Neural cell (in vitro differentiated cells): ENCODE results near the gene EHBP1. TPM values are rescaled to one million over a fixed set of nuclear protein-coding genes. Genes with fewer than 3 reads are reported as not detected.

Experiments used
- H2AFZ ChIP-seq: fragments of 200-600, 300-800 bp; sonication (generic), shearing (Covaris generic); 2 replicates; pipeline ENCODE4 v1.6.0; 2014; ENCODE audit warnings: low read depth, mild to moderate bottlenecking, antibody characterized with exemption, low read length, moderate library complexity
- H3F3A ChIP-seq: fragments of 200-600 bp; shearing (Covaris generic); 2 replicates; pipeline ENCODE4 v1.6.1; 2016; ENCODE audit warnings: mild to moderate bottlenecking, moderate library complexity, mixed read lengths, antibody characterized with exemption, low read length; ENCODE audit not compliant: insufficient read depth, poor library complexity, severe bottlenecking
- H3K27ac ChIP-seq: fragments of 200-600, 300-800 bp; sonication (generic), shearing (Covaris generic); 2 replicates; pipeline ENCODE4 v1.5.1; 2014; ENCODE audit warnings: mild to moderate bottlenecking, low read length, moderate library complexity
- H3K27me3 ChIP-seq: fragments of 300-800, 200-600 bp; sonication (generic), shearing (Covaris generic); 2 replicates; pipeline ENCODE4 v1.6.0; 2014; ENCODE audit warnings: mild to moderate bottlenecking, low read depth, low read length, moderate library complexity; ENCODE audit not compliant: insufficient read depth
- H3K36me3 ChIP-seq: fragments of 300-800, 200-600 bp; sonication (generic), shearing (Covaris generic); 2 replicates; pipeline ENCODE4 v1.5.1; 2014; ENCODE audit warnings: mild to moderate bottlenecking, antibody characterized with exemption, low read length, moderate library complexity; ENCODE audit not compliant: insufficient read depth
- H3K4me2 ChIP-seq: fragments of 300-800, 200-600 bp; sonication (generic), shearing (Covaris generic); 2 replicates; pipeline ENCODE4 v1.6.0; 2014; ENCODE audit warnings: mild to moderate bottlenecking, low read length
- H3K4me3 ChIP-seq: fragments of 300-800, 200-600 bp; sonication (generic), shearing (Covaris generic); 2 replicates; pipeline ENCODE4 v1.5.1; 2014; ENCODE audit warnings: mild to moderate bottlenecking, low read length, moderate library complexity
- H3K79me2 ChIP-seq: fragments of 200-600 bp; shearing (Covaris generic); replicated peaks from 2 replicates; pipeline ENCODE4 v1.6.0; 2014; ENCODE audit warnings: mild to moderate bottlenecking, low read length, moderate library complexity; ENCODE audit not compliant: insufficient read depth
- H3K9ac ChIP-seq: fragments of 300-800, 200-600 bp; sonication (generic), shearing (Covaris generic); 2 replicates; pipeline ENCODE4 v1.6.1; 2016; ENCODE audit warnings: mild to moderate bottlenecking, low read length, mixed read lengths
- H3K9me2 ChIP-seq: fragments of 200-600 bp; shearing (Covaris generic); 2 replicates; pipeline ENCODE4 v1.6.1; 2016; ENCODE audit warnings: mild to moderate bottlenecking, low read length, mixed read lengths; ENCODE audit not compliant: insufficient read depth
- H3K9me3 ChIP-seq: fragments of 200-600, 300-800 bp; sonication (generic), shearing (Covaris generic); 2 replicates; pipeline ENCODE4 v1.6.1; 2016; ENCODE audit warnings: mild to moderate bottlenecking, mixed run types, low read length, moderate library complexity, mixed read lengths
- H4K20me1 ChIP-seq: fragments of 200-600 bp; shearing (Covaris generic); 2 replicates; pipeline ENCODE4 v1.6.1; 2016; ENCODE audit warnings: mild to moderate bottlenecking, mixed run types; ENCODE audit not compliant: insufficient read depth
- CTCF ChIP-seq: fragments of 450-650 bp; IDR thresholded peaks from 2 replicates; pipeline ENCODE4 v1.5.1; 2014; ENCODE audit warnings: antibody characterized with exemption, mild to moderate bottlenecking, moderate library complexity; ENCODE audit not compliant: poor library complexity, severe bottlenecking
- EP300 ChIP-seq: fragments of 450-650 bp; conservative IDR thresholded peaks from 2 replicates; pipeline ENCODE4 v1.6.1; 2014; ENCODE audit warnings: antibody characterized with exemption, mild to moderate bottlenecking, moderate library complexity; ENCODE audit not compliant: poor library complexity, severe bottlenecking
- EZH2 ChIP-seq: fragments of 200-600, 300-800 bp; shearing (Covaris generic), sonication (generic); IDR thresholded peaks from 2 replicates; pipeline ENCODE4 v1.6.1; 2014; ENCODE audit warnings: antibody characterized with exemption, low read length, borderline replicate concordance, mild to moderate bottlenecking; ENCODE audit not compliant: insufficient read depth, poor library complexity, severe bottlenecking
- MXI1 ChIP-seq: fragments of 450-650 bp; conservative IDR thresholded peaks from 2 replicates; pipeline ENCODE4 v1.6.1; 2014; ENCODE audit warnings: antibody characterized with exemption, mild to moderate bottlenecking; ENCODE audit not compliant: poor library complexity, severe bottlenecking
- POLR2AphosphoS5 ChIP-seq: IDR thresholded peaks from 2 replicates; pipeline ENCODE4 v1.6.1; 2012
- RAD21 ChIP-seq: fragments of 450-650 bp; conservative IDR thresholded peaks from 2 replicates; pipeline ENCODE4 v1.6.1; 2014; ENCODE audit warnings: antibody characterized with exemption, mild to moderate bottlenecking, moderate library complexity
- REST ChIP-seq: IDR thresholded peaks from 2 replicates; pipeline ENCODE4 v1.6.1; 2012; ENCODE audit warnings: borderline replicate concordance
- SMC3 ChIP-seq: fragments of 450-650 bp; conservative IDR thresholded peaks from 2 replicates; pipeline ENCODE4 v1.6.1; 2014; ENCODE audit warnings: antibody characterized with exemption, mild to moderate bottlenecking, moderate library complexity; ENCODE audit not compliant: poor library complexity
- TAF1 ChIP-seq: IDR thresholded peaks from 2 replicates; pipeline ENCODE4 v1.6.1; 2012; ENCODE audit warnings: low read depth
- polyA plus RNA-seq: library from polyadenylated mRNA; depleted of rRNA; stranded (reverse); fragments of >200 nt; gene quantifications from 2 replicates; pipeline ENCODE4 v1.2.3, GENCODE V29; 2014

The EHBP1 gene
- polyA plus RNA-seq, 1 donor from 2014 or later: 52.6 TPM

- Histone ChIP-seq H3K4me2 (no peak overlapping the region), H3F3A (no peaks in the 10 kb centered on the region), H3K9me2 (no peaks in the 10 kb centered on the region), H3K27me3 (no peaks in the 10 kb centered on the region), H2AFZ (no peak overlapping the region), H3K9ac (no peak overlapping the region), H4K20me1 (no peaks in the 10 kb centered on the region), H3K79me2 (no peaks in the 10 kb centered on the region), H3K4me3 (no peak overlapping the region), H3K36me3 (no peaks in the 10 kb centered on the region), H3K27ac (no peak overlapping the region), H3K9me3 (no peaks in the 10 kb centered on the region)
- TF ChIP-seq EP300 (no peak), CTCF (no peak), REST (no peak), POLR2AphosphoS5 (no peak), RAD21 (no peak), TAF1 (no peak), MXI1 (no peak), EZH2 (no peak), SMC3 (no peak)
Observed at GRCh38 chr2:62760026-62760425, 54.5 kb downstream of the EHBP1 start.

GRCh38 chr2:62760555-62760954, 55.0 kb downstream of the EHBP1 start:
- H3K79me2 ChIP-seq: no peaks in the 10 kb centered on the region

More at GRCh38 chr2:62760555-62760954, 55.0 kb downstream of the EHBP1 start:
- Histone ChIP-seq H3K9me3 (no peaks in the 10 kb centered on the region), H3K4me3 (no peak overlapping the region), H3K36me3 (no peaks in the 10 kb centered on the region), H3F3A (no peaks in the 10 kb centered on the region), H4K20me1 (no peaks in the 10 kb centered on the region), H3K27ac (no peak overlapping the region), H3K4me2 (no peak overlapping the region), H3K27me3 (no peaks in the 10 kb centered on the region), H3K9ac (no peak overlapping the region), H3K9me2 (no peaks in the 10 kb centered on the region), H2AFZ (no peak overlapping the region)
- no peak for TF ChIP-seq RAD21
- TF ChIP-seq CTCF: no peak
- no peak for TF ChIP-seq EZH2
- TF ChIP-seq EP300: no peak
- TF ChIP-seq REST: no peak
- no peak for TF ChIP-seq POLR2AphosphoS5
- TF ChIP-seq MXI1: no peak
- no peak for TF ChIP-seq TAF1
- no peak for TF ChIP-seq SMC3
